WERI-Rb-1 (cell line): ENCODE results near the gene PNPLA5.

Experiments used
- DNase-seq: peaks from one replicate; pipeline ENCODE4 v3.0.0-alpha.2; 2020
- H3K27ac ChIP-seq: fragments of 250-450 bp; sonication (Bioruptor Pico); 2 replicates; pipeline ENCODE4 v1.5.1; 2020; ENCODE audit warnings: mild to moderate bottlenecking, moderate library complexity
- H3K27me3 ChIP-seq: fragments of 250-450 bp; sonication (Bioruptor Pico); 2 replicates; pipeline ENCODE4 v1.5.1; 2021; ENCODE audit warnings: mild to moderate bottlenecking, low read depth, moderate library complexity; ENCODE audit not compliant: insufficient read depth, severe bottlenecking
- H3K36me3 ChIP-seq: fragments of 250-450 bp; sonication (Bioruptor Pico); 2 replicates; pipeline ENCODE4 v1.5.1; 2020; ENCODE audit warnings: mild to moderate bottlenecking, moderate library complexity
- H3K4me3 ChIP-seq: 2 replicates; pipeline ENCODE4 v1.5.1; 2011; ENCODE audit warnings: low read depth, mild to moderate bottlenecking, control low read depth, low read length
- H3K9me3 ChIP-seq: fragments of 250-450 bp; sonication (Bioruptor Pico); 2 replicates; pipeline ENCODE4 v1.5.1; 2021; ENCODE audit warnings: mild to moderate bottlenecking, moderate library complexity; ENCODE audit not compliant: severe bottlenecking
- TF ChIP-seq, protein P1 (sequence below): IDR thresholded peaks from 2 replicates; pipeline ENCODE4 v1.5.1; 2011; ENCODE audit warnings: low read depth, mild to moderate bottlenecking, control low read depth, inconsistent platforms, low read length

Gene PNPLA5

DNA sequence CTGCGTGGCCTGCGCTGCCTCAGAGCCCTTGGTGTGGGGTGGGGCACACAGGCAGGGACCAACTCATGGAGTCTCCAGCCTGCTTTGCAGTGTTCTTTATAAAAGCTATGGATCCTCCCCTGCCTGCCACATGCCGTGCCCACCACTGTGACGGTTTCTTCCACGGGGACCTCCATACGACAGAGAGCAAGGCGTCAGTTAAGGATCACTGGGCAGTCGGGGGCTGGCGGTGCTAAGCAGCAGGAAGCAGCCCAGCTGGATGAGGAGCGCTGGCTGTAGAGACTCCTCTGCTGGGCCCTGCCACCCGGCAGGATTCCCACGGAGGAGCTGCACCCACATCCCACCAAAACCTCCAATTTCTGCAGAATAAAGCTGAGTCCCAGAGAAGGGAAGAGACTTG is 56.6 kb downstream of the PNPLA5 start:
- no peaks in the 10 kb centered on the region for H3K9me3 ChIP-seq
- DNase-seq = no peak
- H3K27me3 ChIP-seq = no peaks in the 10 kb centered on the region
- TF ChIP-seq, protein P1, sequence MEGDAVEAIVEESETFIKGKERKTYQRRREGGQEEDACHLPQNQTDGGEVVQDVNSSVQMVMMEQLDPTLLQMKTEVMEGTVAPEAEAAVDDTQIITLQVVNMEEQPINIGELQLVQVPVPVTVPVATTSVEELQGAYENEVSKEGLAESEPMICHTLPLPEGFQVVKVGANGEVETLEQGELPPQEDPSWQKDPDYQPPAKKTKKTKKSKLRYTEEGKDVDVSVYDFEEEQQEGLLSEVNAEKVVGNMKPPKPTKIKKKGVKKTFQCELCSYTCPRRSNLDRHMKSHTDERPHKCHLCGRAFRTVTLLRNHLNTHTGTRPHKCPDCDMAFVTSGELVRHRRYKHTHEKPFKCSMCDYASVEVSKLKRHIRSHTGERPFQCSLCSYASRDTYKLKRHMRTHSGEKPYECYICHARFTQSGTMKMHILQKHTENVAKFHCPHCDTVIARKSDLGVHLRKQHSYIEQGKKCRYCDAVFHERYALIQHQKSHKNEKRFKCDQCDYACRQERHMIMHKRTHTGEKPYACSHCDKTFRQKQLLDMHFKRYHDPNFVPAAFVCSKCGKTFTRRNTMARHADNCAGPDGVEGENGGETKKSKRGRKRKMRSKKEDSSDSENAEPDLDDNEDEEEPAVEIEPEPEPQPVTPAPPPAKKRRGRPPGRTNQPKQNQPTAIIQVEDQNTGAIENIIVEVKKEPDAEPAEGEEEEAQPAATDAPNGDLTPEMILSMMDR = no peak
- H3K36me3 ChIP-seq = peaks cover 71% of the 10 kb centered on the region
- no peak overlapping the region for H3K4me3 ChIP-seq
- H3K27ac ChIP-seq = no peak overlapping the region

DNA sequence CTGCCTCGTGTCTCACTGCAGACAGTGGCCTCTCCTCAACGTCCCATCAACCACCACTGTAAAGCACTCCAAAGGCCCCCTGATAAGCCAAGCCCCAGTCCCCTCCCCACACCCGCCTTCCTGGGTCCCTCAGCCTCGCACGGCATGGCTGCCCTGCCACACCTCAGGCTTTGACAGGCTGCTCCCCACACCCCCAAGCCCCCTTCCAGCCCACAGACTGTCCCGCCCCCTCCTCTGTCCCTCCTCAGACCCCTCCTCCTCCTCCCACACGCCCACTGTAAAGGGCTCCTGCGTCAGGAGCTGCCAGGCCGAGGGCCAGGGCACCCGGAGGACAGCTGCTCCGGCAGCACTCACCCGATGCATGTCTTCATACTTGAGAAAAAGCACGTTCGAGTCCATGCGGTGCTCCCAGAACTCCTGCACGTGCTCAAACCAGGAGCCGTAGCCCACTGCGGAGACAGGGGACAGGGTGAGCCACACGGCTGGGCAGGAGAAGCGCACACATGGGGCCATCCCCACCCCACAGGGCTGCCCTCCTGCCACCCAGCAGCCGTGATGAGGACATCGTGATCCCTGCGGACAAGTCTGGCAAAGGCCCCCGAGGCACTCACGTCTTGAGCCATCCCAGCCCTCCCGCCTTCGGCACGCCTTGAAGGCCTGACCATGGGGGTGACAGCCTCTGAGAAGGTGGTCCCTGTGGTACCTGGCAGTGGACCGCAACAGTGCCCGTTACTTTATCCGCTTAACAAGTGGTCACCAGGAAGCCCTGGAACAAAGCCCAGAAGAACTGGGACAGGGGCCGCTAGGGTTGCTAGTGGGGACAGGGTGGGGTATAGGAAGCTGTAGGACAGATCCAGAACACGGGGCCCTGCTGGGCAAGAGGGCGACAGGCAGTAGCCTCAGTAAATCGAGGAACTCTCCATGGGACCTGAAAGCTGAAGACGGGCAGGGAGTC is 58.2 kb downstream of the PNPLA5 start:
- H3K9me3 ChIP-seq = no peaks in the 10 kb centered on the region
- H3K27me3 ChIP-seq = no peaks in the 10 kb centered on the region
- no peak for DNase-seq
- peaks cover 73% of the 10 kb centered on the region for H3K36me3 ChIP-seq
- no peak overlapping the region for H3K4me3 ChIP-seq
- TF ChIP-seq, protein P1 = no peak
- no peak overlapping the region for H3K27ac ChIP-seq

DNA sequence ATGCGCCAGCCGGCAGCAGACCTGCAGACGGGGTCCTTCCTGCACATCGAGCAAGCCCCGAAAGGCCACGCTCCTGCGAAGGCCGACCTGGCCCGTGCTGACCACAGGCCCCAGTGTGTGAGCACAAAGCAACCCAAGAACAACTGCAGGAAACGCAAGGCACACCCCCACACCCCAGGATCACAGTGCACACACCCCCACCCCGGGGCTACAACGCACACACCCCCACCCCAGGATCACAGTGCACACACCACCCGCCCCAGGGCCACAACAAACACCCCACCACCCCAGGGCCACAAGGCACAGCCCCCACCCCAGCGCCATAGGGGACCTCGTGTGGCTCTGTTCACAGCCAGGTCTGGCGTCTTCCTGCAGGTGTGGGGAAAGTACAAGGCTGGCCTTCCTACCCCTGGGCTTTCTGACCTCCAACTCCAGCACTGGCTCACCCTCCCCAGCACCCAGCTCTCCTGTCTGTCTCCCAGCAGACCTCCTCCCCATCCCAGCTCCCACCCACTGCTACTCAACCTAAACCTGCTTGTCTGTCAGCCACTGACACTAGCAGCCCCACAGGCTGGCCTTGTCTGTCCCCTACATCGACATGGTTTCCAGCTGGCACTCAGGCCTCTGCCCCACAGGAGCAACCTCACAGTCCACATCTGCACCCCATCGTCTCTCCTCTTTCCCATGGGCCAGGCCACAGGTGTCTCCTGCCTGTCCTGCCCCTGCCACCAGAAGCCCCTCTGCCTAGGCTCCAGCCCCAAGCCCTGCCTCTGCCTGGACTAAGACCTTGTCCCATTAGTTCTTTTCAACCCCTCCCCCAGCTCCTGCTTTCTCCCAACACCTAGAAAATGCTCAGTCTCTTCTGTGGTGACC is 59.2 kb downstream of the PNPLA5 start:
- Histone ChIP-seq H3K36me3 (peaks cover 73% of the 10 kb centered on the region), H3K4me3 (no peak overlapping the region), H3K27ac (no peak overlapping the region), H3K27me3 (no peaks in the 10 kb centered on the region), H3K9me3 (no peaks in the 10 kb centered on the region)
- no peak for DNase-seq
- TF ChIP-seq, protein P1 = no peak

DNA sequence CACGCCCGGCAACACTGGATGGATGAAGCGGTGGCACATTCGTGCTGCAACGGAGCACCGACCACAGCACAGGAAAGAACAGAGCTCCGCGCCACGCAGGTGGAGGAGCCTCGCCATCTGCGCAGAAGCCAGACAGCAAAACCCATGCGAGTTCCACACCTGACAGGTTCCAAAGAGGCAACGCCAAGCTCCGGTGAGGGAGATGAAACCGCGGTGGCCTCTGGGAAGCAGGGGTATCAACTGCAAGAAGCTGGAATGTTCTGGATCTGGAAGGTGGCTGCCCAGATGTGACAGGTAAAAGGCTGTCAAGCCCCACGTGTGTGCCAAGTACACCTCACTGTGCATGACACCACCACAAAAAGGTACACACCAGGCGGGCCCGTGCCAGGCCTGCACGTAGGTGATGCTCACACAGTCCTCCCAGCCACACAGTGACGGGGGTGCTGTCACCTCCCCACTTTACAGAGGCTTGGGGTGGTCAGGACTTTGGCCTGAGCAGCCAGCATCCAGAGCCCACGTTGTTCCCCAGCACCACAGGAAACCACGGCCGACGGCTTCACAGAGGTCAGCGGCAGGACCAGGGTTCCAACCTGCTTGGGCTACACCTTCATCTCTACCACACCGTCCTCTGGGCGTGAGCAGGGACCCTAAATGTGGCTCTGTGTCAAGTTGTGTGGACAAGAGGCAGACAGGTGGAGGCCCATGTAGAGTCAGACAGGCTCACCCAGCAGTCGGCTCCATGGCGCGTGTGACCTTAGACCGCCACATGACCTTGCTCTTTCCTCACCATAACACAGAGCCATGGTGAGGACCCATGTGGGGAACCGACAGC is 60.0 kb downstream of the PNPLA5 start:
- Histone ChIP-seq H3K9me3 (no peaks in the 10 kb centered on the region), H3K4me3 (no peak overlapping the region), H3K27ac (no peak overlapping the region), H3K36me3 (peaks cover 73% of the 10 kb centered on the region), H3K27me3 (no peaks in the 10 kb centered on the region)
- TF ChIP-seq, protein P1 = no peak
- DNase-seq = no peak

DNA sequence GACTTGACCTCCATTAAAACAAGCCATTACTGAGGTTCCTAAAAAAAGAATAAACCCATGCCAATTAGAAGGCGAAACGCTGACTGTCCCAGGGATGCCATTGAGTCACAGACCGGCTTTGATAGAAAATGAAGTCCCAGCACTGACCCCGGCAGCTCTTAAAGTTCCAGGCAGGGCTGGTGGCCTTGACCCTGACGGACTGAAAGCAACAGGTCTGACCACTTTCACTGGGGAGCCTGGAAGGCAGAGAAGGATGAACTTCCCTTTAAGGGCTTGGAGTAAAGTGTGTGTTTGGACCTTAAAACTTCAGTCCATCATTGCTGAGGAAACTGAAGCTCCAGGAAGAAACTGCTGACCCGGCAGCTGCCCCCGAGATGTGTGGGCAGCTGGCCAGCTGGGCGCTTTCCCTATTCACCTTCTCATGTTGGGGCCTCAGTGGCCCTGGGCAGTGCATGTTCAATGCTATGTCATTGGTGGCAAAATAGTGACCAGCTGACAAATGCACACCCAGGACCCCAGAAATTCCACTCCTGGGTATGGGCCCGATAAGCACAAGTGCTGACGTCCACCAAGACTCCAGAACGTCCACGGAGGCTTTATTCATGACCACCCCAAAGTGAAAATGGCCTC is 60.8 kb downstream of the PNPLA5 start:
- DNase-seq = no peak
- no peak overlapping the region for H3K4me3 ChIP-seq
- H3K27ac ChIP-seq = no peak overlapping the region
- H3K9me3 ChIP-seq = no peaks in the 10 kb centered on the region
- H3K27me3 ChIP-seq = no peaks in the 10 kb centered on the region
- TF ChIP-seq, protein P1 = no peak
- peaks cover 78% of the 10 kb centered on the region for H3K36me3 ChIP-seq
